Right lobe of liver (tissue), 4 donors: ENCODE data around the gene DLL1.
"Not testable (repeated sequence)": the region's sequence is repeated elsewhere in the genome, so short reads cannot be mapped to it uniquely, and the experiment has no call there.

Experiments
- CTCF ChIP-seq, 4 donors: fragments of 200-600 bp in 3 of 4; fragments of 450-650 bp in 1 of 4; IDR thresholded peaks; one replicate each; pipeline versions ENCODE4 v1.5.1 to v1.8.0; 2016 to 2022; ENCODE audit warnings: antibody characterized with exemption in 4 of 4, mild to moderate bottlenecking in 2 of 4
- POLR2A ChIP-seq: fragments of 450-650 bp; IDR thresholded peaks from one replicate; pipeline ENCODE4 v1.6.1; 2017; ENCODE audit warnings: antibody characterized with exemption, mild to moderate bottlenecking
- donor health status: DM: no; HTN: no; CAD: no.
- donor health status: DM: no; HTN: no; CAD: no.
- donor health status: DM: no; HTN: yes; CAD: no.

GRCh38 chr6:170264644-170265043, 26.2 kb downstream of the DLL1 start:
- TF ChIP-seq CTCF (IDR thresholded peaks at IDR 0.05); POLR2A: not testable (repeated sequence)
